GM19239 (cell line): ENCODE measurements around the gene GALNT9.

Experiments
- DNase-seq: peaks from one replicate; pipeline ENCODE4 v3.0.0; 2011; ENCODE audit warnings: low spot score; ENCODE audit not compliant: insufficient read length
- FAIRE-seq: peaks from 2 replicates; lab custom pipeline; 2011; peaks lifted over from hg19 to GRCh38; lab: Jason Lieb, UNC

Gene GALNT9

DNA sequence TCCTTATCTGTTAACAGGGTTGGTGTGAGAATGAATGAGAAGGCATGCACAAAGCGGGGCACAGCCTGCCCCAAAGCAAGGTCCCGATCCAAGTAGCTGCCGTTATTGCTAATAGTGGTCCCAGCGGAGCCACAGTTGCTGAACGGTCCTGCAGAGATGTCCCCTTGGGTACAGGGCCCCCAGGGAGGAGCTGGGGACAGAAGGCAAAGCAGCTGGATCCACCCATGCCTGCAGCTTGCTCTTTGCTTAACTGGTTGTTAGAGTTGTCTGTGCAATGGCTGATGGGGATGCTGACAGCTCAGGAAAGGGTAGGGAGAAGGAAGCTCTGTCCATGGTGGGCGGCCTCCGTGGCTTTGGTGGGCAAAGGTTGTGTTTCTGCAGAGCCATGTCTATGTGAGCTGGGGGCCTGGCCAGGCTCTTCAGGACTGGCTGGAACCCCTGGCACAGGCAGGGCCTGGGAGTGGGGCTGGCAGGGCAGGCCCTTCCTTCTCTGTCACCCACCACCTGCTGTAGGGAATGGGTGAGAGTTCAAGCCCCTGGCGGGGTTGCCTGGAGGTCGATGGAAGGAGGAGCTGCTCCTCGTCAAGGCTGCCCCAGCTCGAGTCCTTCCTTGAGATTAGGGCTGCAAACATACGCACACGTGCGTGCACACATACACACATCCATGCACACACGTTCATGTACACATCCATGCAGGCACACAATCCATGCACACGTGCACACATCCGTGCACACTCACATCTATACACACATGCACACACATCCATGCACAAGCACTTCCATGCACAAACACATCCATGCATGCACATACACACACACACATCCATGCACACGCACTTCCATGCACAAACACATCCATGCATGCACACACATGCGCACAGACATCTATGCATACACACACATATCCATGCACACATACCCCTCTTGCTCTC is 149.7 kb downstream of the GALNT9 start:
- DNase-seq: no peak
- no peak for FAIRE-seq

DNA sequence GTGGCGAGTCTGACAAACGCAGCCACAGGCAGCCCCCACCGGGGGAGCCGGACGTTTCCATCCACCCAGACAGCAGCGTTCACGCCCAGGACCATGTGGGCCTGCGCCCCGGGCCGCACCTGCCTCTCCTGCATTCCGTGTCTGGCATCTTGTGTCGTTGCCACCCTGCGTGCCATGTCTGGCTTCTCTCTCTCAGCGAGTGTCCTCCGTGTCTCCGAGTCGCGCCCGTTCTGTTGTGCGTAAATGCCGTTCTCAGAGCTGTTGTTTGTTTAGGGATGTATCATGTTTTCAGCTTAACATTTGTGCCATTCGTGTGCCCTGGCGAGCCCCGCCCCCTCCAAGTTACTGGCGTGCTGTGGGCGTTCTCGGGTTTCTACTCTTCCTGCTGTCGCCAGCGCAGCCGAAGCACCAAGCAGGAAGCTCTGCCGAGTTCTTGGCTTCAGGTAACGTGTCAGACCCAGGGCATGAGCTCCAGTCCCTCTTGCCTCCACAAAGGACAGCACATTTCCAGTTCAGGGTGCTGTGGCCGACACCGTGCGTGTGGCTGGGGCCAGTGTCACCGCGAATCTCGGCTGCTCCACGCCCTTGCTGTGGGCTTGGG is 150.5 kb downstream of the GALNT9 start:
- FAIRE-seq (no peak), DNase-seq (no peak)

DNA sequence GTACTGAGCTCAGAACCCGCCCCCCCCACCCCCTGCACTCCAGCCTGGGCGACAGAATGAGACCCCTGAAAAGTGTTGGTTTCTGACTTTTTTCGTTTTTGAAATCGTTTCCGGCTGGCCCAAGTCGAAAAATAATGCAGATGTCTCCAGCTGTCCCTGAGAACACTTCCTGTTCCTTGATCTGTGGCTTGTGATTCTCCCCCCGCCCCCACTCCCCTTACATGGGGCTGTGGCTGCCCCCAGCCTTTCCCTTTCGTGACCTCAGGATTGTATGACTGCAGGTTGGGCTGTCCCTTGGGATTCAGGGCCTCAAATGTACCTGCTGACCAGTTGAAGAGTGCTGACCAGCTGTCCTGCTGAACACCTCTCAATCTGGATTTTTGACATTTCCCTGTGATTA is 151.1 kb downstream of the GALNT9 start:
- DNase-seq (no peak), FAIRE-seq (no peak)

DNA sequence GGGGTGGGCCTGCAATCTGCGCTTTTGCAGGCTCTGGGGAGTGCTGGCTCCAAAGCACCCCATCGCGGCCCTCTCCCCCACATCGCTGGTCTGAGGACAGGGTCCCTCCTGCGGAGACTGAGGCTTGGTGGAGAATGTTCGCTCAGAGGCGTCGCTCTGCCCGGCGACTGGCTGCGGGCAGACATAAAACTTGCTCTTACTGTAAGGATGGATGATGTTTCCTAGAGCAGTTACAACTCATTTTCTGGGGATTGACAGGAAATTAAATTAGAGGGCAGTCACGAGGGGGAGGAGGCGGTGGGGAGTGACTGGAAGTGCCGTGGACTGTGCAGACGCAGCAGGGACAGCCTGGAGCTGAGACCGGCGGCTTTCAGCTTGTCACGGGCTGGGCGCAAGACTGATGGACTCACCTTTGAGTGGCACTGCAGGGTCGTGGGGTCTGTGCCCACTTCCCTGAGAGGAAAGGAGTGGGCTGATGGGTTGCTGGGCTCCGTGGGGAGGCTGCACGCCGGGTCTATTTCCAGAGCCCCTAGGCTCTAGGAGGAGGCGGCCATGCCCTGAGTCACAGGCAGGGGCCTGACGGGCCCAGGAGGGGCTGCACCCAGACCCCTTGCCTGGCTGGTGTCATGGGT is 152.4 kb downstream of the GALNT9 start:
- FAIRE-seq (no peak), DNase-seq (no peak)

DNA sequence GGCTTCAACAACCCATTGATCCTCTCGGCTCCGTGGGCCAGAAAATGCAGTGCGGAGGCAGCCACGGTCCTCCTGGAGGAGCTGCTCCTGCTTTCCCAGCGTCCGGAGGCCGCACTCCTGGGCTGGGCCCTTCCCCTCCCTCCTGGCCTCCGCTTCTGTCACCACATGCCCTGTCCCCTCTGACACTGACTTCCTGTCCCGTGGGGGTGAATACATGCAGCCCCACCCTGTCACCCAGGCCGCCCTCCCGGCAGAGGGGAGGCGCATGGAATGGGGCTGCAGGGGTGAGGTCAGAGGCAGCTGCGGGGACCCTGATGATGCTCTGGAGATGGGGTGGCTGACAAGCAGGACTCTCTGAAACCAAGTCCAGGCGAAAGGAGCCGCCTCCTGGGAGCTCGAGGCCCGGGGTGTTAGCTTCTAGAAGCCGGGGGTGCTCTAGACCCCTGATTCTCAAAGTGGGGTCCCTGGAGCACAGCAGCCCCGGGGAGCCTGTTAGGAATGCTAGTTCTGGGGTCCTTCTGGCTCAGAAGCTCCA is 152.9 kb downstream of the GALNT9 start:
- FAIRE-seq (no peak), DNase-seq (no peak)

DNA sequence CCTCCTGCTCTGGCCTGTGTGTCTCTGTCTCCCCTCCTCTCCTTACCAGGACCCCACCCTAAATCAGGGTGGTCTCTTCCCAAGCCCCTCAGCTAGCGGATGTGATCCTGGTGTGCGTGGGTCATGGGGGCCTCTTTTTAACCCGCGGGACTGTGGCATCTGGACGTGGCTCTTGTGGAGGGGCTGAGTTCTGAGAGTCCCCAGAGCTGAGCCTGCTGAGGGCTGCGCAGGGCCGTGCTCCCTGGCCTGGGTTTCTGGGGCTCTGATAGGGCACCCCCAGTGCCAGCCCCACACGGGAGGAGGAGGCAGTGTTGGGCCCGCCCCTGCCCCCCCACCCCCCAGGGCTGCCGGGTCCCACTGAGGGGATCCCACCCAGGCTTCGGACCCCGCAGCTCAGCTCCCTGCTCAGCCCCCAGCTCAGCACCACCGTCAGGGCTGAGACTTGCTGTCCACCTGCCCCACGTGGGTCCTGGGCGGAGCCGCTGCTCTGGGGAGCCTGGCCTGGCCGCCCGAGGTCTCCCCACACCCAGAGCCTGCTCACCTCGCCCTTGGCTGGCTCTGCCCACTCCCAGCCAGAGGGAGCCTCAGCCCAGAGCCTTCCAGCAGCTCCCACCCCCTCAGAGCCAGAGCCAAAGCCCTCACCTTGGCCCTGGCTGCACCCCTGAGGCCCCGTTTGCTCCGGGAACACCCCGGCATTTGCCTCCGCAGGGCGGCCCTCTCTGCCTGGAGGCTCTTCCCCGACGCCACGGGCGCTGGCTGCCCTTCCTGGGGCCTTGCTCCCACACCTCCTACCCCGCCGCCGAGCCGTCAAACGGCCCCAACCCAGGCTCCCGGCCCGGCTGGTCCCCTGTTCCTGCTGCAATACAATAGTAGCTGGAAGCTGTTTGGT is 153.6 kb downstream of the GALNT9 start:
- no peak for DNase-seq
- no peak for FAIRE-seq

DNA sequence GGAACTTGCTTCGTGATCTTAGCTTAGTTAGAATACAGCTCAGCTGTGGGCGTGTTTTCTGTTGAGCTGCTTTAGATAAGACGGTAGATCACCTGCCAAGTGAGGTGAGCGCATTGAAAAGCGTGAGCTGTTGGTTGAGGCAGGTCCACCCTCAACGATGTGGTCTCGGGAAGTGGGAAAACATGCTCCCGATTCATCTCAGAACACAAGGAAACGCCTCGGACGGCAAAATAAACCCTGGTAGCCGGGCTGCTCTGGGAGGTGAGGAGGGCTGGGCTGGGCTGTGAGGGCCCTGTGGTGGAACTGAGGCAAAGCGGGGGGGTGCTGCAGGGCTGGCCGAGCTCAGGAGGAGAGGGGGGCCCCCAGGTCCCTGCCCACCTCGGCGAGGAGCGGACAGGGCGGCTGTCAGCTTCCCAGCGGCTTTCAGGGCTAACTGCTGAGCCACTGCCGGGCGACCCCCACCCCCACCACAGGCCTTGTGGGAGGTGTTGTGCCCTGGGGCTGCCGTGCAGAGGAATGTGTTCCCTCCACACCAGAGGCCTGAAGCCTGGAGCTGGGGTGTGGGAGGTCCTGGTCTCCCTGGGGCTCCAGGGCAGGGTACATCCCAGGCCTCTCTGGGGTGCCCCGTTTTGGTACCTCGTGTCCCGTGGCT is 154.4 kb downstream of the GALNT9 start:
- no peak for DNase-seq
- no peak for FAIRE-seq

DNA sequence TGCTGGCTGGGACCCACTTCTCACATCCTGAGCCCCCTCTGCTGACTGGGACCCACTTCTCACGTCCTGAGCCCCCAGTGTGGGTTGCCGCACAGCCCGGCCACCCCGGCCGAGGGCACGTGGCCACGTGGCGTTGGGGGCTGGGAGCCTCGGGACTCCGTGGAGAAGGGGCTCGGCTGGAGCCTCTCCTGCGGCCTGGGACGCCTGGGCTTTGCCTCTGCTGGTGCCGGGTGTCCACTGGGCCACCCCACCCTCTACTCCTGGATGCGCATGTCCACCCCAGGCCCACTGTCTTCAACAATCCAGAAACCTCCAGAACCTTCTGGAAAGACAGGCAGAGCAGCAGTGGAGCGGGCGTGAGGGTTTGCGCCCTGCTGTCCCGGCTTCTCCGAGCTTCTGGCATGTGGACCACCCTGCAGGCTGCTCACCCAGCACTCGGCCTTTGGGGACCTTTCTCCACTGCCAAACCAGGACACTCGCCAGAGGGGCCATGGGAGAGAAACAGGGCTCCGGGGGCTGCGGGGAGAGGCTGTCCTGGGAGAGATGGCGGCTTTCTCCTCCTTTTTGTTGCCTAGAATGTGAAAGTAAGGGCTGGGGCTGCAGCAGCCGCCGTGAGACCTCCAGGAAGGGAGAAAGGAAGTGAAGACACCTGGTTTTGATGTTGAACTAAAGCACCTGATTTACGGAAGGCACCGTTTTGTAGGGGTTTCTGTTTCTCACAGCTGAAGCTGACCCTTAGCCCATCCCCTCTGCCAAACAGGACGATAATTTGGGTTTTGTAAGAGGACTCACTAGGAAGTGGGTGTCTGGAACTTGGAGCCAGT is 155.2 kb downstream of the GALNT9 start:
- DNase-seq (no peak), FAIRE-seq (no peak)

DNA sequence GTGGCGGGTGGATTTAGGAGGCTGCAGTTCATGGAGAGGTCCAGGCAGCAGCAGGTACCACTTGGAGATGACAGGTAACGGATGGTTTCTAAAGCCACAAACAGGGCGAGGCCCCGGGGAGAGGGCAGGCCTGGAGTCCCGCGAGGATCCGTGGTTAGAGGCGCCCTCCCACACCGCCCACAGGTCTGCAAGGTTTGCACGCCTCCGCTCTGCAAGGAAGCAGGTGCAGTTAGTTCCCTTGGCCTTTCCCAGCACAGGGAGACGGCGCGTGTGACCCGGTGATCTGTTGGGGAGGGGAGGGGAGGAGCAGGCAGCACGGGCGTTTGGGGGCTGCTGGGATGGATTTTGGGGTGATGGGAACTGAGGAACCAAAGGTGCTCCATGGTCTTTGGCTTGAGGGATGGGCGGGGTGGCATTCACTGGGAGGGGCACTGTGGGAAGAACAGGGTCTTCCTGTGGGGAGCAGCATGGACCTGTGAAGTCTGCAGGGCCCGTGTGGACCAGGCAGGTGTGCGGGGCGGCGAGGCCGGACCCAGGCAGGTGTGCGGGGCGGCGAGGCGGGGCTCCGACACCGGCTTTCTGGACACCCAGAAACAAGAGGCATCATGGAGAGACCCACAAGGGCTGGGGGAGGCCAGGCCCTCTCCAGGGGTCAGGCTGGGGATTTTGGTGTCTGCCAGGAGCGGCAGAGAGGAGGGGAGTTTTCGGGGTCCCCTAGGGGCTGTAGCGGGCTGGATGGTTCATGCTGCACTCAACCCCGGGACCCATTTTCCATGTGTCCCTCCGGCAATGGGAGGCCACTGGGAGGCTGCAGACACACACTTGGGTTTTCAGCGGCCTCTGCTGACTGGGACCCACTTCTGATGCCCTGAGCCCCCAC is 156.0 kb downstream of the GALNT9 start:
- FAIRE-seq (no peak), DNase-seq (no peak)

DNA sequence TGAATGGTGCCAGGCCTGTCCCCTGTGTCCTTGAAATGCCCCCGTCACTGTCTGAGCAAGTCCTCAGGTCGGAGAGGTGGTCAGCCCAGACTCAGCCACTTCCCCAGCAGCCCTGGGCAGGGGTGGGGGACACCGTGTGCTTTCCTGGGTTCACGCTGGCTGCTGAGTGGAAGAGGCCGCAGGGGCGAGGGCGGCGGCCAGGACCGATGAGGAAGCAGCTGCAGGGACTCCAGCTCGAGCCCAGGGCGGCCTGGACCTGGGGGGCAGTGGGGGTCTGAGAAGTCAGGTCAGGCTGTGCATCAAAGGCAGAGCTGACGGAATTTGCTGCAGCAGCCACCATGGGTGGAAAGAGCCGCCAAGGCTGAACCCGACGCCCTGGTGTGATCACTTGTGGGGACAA is 156.8 kb downstream of the GALNT9 start:
- no peak for FAIRE-seq

DNA sequence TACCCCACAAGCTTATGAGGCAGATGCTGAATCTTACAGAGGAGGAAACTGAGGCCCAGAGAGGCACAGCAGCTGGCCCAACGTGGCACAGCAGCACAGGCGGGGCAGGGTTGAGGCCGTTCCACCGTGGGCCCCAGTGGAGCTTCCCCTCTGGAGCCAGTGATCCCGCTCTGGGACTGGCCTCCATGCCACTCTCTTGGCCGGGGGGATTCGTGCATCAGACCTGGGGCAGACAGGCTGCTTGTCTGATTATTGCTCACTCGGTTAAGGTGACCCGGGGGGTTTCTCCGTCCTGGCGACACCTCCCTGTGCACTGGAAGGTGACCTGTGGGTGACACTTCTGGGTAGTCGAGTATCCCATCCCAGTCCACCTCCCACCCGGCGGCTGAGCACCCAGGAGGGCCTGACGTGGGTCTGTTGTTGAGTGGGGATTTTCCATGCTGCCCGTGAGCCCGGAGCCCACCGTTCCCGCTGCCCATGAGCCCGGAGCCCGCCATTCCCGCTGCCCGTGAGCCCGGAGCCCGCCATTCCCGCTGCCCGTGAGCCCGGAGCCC is 157.3 kb downstream of the GALNT9 start:
- DNase-seq (no peak), FAIRE-seq (no peak)

More for the DNA sequence above, 156.8 kb downstream of the GALNT9 start:
- DNase-seq: no peak

DNA sequence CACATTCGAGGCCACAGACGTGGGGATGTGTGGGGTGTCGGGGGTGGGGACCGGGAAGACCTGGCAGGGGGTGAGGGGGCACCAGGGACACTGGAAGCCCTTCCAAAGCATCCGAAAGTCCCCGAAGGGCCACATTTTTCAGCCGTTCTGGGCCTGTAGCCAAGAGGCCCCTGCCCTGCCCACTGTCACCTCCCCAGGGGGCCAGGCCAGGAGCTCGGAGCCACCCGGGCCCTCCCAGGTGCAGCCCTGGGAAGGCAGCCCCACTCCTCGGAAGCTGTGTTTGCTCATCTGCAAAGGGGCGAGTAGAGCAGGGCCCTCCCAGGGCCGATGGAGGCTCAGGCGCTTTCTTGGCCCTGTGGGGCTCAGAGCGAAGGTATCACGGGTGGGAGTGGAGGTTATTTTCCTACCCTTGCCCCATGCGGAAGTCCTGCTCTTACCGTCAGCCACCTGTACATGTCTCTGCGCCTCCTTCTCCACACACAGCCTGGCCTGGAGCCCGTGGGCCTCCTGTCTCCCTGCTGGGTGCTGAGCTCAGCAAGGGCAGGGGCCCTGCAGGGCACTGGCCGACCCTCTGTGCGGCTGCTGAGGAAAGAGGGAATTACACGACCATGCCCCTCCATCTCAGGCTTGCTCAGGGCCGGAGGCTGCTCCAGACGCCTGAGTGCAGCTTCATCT is 158.0 kb downstream of the GALNT9 start:
- FAIRE-seq (no peak), DNase-seq (no peak)

DNA sequence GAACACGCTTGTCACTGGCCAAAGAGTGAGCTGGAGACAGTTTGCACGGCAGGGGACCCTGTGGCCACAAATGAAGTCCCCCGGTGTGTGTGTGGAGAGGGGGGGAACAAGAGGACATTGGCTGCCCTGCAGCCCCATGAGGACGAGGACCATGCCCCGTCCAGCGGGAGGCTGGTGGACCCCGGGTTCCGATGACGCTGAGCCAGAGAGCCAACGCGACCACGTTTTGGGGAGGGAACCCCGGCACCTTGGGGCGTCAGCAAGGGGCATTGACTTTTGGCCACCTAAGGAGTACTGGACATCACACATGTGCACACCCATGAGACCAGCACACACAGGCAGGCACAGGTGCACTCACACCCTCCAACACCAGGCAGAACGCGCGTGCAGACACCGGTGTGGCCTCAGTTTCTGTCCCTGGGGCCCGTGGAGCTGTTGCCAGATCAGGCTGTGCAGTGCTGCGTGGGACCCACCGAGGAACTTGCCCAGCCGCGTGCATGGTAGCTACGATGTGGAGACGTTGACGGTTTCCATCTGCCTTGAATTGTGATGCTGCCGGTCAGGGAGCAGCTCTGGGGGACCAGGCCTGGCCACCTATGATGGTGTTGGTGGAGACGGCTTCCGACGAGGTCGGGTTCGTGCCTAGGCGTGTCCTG is 158.6 kb downstream of the GALNT9 start:
- FAIRE-seq: no peak
- DNase-seq: no peak

DNA sequence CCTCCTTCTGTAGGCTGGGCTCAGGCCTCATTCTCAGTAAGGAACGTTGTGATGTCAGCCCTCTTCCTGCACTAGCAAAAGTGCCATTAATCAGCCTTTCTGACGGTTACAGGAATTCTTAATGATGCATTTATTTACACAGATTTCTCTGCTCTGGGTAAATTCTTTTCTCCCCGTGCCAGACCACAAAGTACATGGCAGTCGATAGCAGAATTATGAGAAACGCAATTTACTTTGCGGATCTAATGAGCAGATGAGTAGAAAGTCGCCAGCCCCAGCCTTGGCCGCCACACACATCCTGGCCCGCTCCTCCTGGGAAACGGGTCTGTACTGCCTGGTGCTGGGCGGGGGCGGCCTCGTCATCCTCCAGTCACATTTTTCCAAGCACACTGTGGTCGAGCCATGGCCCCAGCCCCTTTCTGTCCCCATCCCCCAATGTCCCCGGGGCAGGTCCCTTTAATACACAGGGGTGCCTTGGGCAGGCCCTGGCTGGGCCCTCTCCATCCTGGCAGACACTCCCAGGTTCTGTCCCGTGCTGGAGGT is 159.2 kb downstream of the GALNT9 start:
- no peak for FAIRE-seq
- no peak for DNase-seq

DNA sequence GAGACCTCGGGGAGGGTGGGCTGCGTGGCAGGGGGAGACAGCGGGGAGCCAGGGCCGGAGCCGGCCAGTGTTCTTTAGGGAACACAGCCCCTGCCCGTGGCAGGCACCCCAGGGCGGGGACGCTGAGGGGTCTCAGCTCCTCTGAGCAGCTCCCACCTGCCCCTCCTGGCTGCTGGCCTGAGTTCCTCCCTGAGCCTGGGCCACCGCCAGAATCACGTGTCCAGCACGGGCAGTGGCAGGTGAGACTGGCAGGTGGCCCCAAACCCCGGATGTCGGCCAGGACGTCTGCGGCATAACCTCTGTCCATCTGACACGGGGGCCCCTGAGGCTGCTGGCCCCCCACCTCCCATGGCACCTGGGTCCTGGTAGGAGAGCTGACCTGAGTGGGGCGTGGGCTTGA is 160.0 kb downstream of the GALNT9 start:
- DNase-seq (no peak), FAIRE-seq (no peak)
